ENCODE measurements around the gene ATG9B. TPM values are rescaled to one million over a fixed set of nuclear protein-coding genes. Genes with fewer than 3 reads are reported as not detected.
A peak's percentile ranks its signal among the peaks of the same experiment; 100 is the strongest.

The ATG9B gene
- polyA plus RNA-seq, 1 experiment, result 0.06 TPM

- POLR2A ChIA-PET, result no interaction called here
- Histone ChIP-seq H3K27ac (ENCODE audit: low read depth, low read length) (no peak overlapping the region), H3K27me3 (ENCODE audit: control insufficient read depth, insufficient read depth, low read length) (no peaks in the 10 kb centered on the region), H3K4me3 (ENCODE audit: low read depth, low read length) (no peak overlapping the region), H3K9me3 (ENCODE audit: control insufficient read depth, insufficient read depth, low read length) (no peaks in the 10 kb centered on the region; the same call in 1 of the 2 replicates)
- TF ChIP-seq CTCF (IDR thresholded peaks at IDR 0.05; ENCODE audit: low read depth, low read length), result no peak
- no peak for DNase-seq (ENCODE audit: low read depth, low spot score)
- CTCF ChIA-PET, result interaction anchor here (0.6 kb wide), 1 partner anchor 41 kb away, joined by 3 read pairs; the partner anchor contains the start of gene ATG9B
Observed at GRCh38 chr7:151064993-151065392, 40.7 kb upstream of the ATG9B start.

- no peak for DNase-seq (ENCODE audit: low read depth, low spot score)
- POLR2A ChIA-PET, result interaction anchor here (2.0 kb wide), 1 partner anchor 16 kb away, joined by 9 read pairs; the partner anchor contains the start of gene FASTK
- Histone ChIP-seq H3K27ac (ENCODE audit: low read depth, low read length) (no peak overlapping the region), H3K9me3 (ENCODE audit: control insufficient read depth, insufficient read depth, low read length) (no peaks in the 10 kb centered on the region; the same call in 1 of the 2 replicates), H3K4me3 (ENCODE audit: low read depth, low read length) (no peak overlapping the region), H3K27me3 (ENCODE audit: control insufficient read depth, insufficient read depth, low read length) (no peaks in the 10 kb centered on the region)
- CTCF ChIA-PET, result no interaction called here
- no peak for TF ChIP-seq CTCF (IDR thresholded peaks at IDR 0.05; ENCODE audit: low read depth, low read length)
Observed at GRCh38 chr7:151064454-151064853, 40.2 kb upstream of the ATG9B start.

- POLR2A ChIA-PET, result interaction anchor here (0.6 to 2.0 kb wide), 4 partner anchors 17 to 53 kb away, joined by 3 to 9 read pairs (median 4); partner anchors contain the start of genes ABCB8, AGAP3 and FASTK
- DNase-seq (ENCODE audit: low read depth, low spot score), result no peak
- Histone ChIP-seq H3K27ac (ENCODE audit: low read depth, low read length) (peak overlapping the region; percentile 77), H3K27me3 (ENCODE audit: control insufficient read depth, insufficient read depth, low read length) (no peaks in the 10 kb centered on the region), H3K9me3 (ENCODE audit: control insufficient read depth, insufficient read depth, low read length) (no peaks in the 10 kb centered on the region; the same call in 1 of the 2 replicates), H3K4me3 (ENCODE audit: low read depth, low read length) (peak overlapping the region; percentile 10; the same call in 1 of the 2 replicates)
- TF ChIP-seq CTCF (IDR thresholded peaks at IDR 0.05; ENCODE audit: low read depth, low read length), result no peak
- CTCF ChIA-PET, result interaction anchor here (0.7 to 1.8 kb wide), 5 partner anchors 15 to 101 kb away, joined by 3 to 11 read pairs (median 5); partner anchors contain the start of gene ASIC3
Observed at GRCh38 chr7:151063212-151063561, 38.9 kb upstream of the ATG9B start.

- Histone ChIP-seq H3K4me3 (ENCODE audit: low read depth, low read length) (peak overlapping the region; percentile 27), H3K9me3 (ENCODE audit: control insufficient read depth, insufficient read depth, low read length) (no peaks in the 10 kb centered on the region; the same call in 1 of the 2 replicates), H3K27ac (ENCODE audit: low read depth, low read length) (peak overlapping the region; percentile 77), H3K27me3 (ENCODE audit: control insufficient read depth, insufficient read depth, low read length) (no peaks in the 10 kb centered on the region)
- no peak for TF ChIP-seq CTCF (IDR thresholded peaks at IDR 0.05; ENCODE audit: low read depth, low read length)
- POLR2A ChIA-PET, result interaction anchor here (0.6 to 2.0 kb wide), 6 partner anchors 18 to 52 kb away, joined by 3 to 9 read pairs (median 4); partner anchors contain the start of genes ABCB8, AGAP3 and FASTK
- no peak for DNase-seq (ENCODE audit: low read depth, low spot score)
- CTCF ChIA-PET, result interaction anchor here (0.7 to 1.8 kb wide), 5 partner anchors 14 to 100 kb away, joined by 3 to 11 read pairs (median 5); partner anchors contain the start of gene ASIC3
Observed at GRCh38 chr7:151062399-151063211, 38.3 kb upstream of the ATG9B start.

- CTCF ChIA-PET, result interaction anchor here (1.8 kb wide), 1 partner anchor 49 kb away, joined by 11 read pairs; no protein-coding TSS in a partner anchor
- DNase-seq (ENCODE audit: low read depth, low spot score), result no peak
- POLR2A ChIA-PET, result interaction anchor here (0.6 to 1.0 kb wide), 3 partner anchors 19 to 28 kb away, joined by 3 to 4 read pairs (median 4); partner anchors contain the start of gene FASTK
- Histone ChIP-seq H3K27ac (ENCODE audit: low read depth, low read length) (peak overlapping the region; percentile 52), H3K27me3 (ENCODE audit: control insufficient read depth, insufficient read depth, low read length) (no peaks in the 10 kb centered on the region), H3K9me3 (ENCODE audit: control insufficient read depth, insufficient read depth, low read length) (no peaks in the 10 kb centered on the region; the same call in 1 of the 2 replicates), H3K4me3 (ENCODE audit: low read depth, low read length) (peak overlapping the region; percentile 22; the same call in 1 of the 2 replicates)
- no peak for TF ChIP-seq CTCF (IDR thresholded peaks at IDR 0.05; ENCODE audit: low read depth, low read length)
Observed at GRCh38 chr7:151062111-151062398, 37.8 kb upstream of the ATG9B start.

Data from AG04450 (cell line).